Nephron (organoid): ENCODE measurements around the gene PRKCA.

Source experiments
- H3K27ac Mint-ChIP-seq, 3 experiments: 2 replicates each; pipeline ENCODE4 v1.8.0; 2020; ENCODE audit warnings: mixed read lengths in 3 of 3, mild to moderate bottlenecking in 2 of 3, moderate library complexity in 1 of 3
- H3K27me3 Mint-ChIP-seq: 2 replicates; pipeline ENCODE4 v1.8.0; 2021; ENCODE audit warnings: low read depth, mild to moderate bottlenecking, moderate library complexity, mixed read lengths
- H3K36me3 Mint-ChIP-seq: 2 replicates; pipeline ENCODE4 v1.8.0; 2020; ENCODE audit warnings: low read depth, mixed read lengths
- H3K4me1 Mint-ChIP-seq: 2 replicates; pipeline ENCODE4 v1.8.0; 2020; ENCODE audit warnings: mixed read lengths
- H3K4me3 Mint-ChIP-seq, 3 experiments: 2 replicates each; pipeline ENCODE4 v1.8.0; 2020; ENCODE audit warnings: mild to moderate bottlenecking in 3 of 3, mixed read lengths in 3 of 3, moderate library complexity in 2 of 3
- H3K9me3 Mint-ChIP-seq: 2 replicates; pipeline ENCODE4 v1.8.0; 2020; ENCODE audit warnings: mixed read lengths
- TF ChIP-seq, protein P1 (sequence below), 3 experiments: fragments of 200-600 bp; sonication (generic); IDR thresholded peaks; one replicate each; pipeline ENCODE4 v1.5.0; 2021; ENCODE audit warnings: antibody characterized with exemption in 3 of 3; ENCODE audit not compliant: unreplicated experiment in 3 of 3

Gene PRKCA

DNA sequence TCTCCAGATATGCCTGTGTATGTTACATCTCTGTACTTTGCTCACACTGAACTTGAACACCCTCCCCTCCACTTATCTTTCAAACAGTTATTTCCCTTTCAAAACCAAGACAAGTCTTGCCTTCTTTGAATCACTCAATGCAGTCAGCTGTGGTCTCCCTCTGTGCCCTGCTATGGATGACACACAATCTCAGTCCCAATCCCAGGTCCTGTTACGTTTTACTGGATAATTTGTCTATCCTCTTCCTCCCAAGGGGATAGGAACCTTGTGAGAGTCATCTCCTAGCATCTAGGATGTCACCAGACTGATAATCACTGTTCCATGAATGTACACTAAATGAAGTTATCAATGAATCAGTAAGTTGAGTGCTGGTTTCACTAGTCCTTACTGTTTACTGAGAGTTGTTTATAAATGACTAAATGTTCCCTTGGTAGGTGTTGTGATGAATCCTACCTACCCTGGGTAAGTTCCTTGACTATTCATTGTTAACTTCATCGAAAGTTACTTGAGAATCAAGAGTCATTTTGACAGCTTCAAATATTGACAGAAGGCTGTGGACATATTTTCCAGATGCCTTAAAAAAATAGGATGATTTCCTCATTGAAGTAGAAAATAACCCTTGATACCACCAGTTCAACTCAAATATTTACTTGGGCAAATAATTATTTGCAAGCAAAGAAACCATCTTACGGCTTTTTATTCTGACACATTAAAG is 244.9 kb downstream of the PRKCA start:
- H3K27me3 Mint-ChIP-seq: peaks cover 4% of the 10 kb centered on the region
- H3K36me3 Mint-ChIP-seq: peaks cover 19% of the 10 kb centered on the region
- no peak overlapping the region for H3K4me3 Mint-ChIP-seq
- H3K9me3 Mint-ChIP-seq: peaks cover 20% of the 10 kb centered on the region
- H3K4me1 Mint-ChIP-seq: peaks cover 29% of the 10 kb centered on the region
- peak overlapping the region; percentile 4 to 48 (median 28) for H3K27ac Mint-ChIP-seq
- TF ChIP-seq, protein P1, sequence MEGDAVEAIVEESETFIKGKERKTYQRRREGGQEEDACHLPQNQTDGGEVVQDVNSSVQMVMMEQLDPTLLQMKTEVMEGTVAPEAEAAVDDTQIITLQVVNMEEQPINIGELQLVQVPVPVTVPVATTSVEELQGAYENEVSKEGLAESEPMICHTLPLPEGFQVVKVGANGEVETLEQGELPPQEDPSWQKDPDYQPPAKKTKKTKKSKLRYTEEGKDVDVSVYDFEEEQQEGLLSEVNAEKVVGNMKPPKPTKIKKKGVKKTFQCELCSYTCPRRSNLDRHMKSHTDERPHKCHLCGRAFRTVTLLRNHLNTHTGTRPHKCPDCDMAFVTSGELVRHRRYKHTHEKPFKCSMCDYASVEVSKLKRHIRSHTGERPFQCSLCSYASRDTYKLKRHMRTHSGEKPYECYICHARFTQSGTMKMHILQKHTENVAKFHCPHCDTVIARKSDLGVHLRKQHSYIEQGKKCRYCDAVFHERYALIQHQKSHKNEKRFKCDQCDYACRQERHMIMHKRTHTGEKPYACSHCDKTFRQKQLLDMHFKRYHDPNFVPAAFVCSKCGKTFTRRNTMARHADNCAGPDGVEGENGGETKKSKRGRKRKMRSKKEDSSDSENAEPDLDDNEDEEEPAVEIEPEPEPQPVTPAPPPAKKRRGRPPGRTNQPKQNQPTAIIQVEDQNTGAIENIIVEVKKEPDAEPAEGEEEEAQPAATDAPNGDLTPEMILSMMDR (IDR thresholded peaks at IDR 0.05; ENCODE audit: unreplicated experiment in 3 of 3): no peak

DNA sequence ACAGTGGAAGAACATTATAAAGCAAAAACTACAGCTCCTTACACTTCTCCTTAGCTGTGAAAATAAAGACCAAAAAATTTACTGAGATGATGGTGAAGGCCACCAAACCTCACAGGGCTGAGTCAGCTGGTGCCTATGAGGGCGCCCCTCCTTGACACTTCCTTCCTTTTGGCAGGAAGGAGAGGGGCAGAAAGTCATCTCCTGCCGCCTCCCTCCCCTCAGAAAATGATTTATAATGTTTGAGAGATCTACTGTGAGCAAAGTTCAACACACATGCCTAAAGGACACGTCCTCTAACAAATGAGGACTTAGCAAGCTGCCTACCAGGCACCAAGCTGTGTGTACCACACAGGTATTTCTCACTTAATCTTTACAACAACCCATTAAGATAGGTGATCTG is 245.7 kb downstream of the PRKCA start:
- H3K27me3 Mint-ChIP-seq: peaks cover 4% of the 10 kb centered on the region
- H3K4me3 Mint-ChIP-seq: no peak overlapping the region
- TF ChIP-seq, protein P1 (IDR thresholded peaks at IDR 0.05; ENCODE audit: unreplicated experiment in 3 of 3): no peak
- H3K27ac Mint-ChIP-seq: peak overlapping the region; percentile 10 to 48 (median 28)
- H3K36me3 Mint-ChIP-seq: peaks cover 20% of the 10 kb centered on the region
- H3K4me1 Mint-ChIP-seq: peaks cover 20% of the 10 kb centered on the region
- H3K9me3 Mint-ChIP-seq: peaks cover 22% of the 10 kb centered on the region

DNA sequence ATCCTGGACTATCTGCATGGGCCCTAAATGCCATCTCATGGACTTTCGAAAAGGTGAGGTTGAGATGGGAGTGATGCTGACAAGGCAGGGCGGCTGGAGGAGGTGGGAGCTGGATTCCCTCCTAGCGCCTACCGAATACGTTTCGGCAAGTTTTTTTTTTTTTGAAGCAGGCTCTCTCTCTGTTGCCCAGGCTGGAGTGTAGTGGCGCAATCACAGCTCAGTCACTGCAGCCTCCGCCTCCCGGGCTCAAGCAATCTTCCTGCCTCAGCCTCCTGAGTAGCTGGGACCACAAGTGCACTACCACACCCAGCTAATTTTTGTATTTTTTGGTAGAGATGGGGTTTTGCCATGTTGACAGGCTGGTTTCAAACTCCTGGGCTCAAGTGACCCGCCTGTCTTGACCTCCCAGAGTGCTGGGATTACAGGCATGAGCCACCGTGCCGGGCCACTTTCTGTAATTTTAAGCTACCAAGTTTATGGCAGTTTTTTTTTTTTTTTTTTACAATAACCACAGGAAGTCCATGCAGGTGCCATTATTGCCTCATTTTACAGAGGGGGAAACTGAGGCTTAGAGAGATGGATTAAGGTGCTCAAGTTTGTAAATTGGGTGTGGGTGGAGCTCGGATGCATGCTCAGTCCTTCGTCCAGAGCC is 246.4 kb downstream of the PRKCA start:
- Mint-ChIP-seq H3K4me3 (no peak overlapping the region), H3K36me3 (peaks cover 25% of the 10 kb centered on the region), H3K9me3 (peaks cover 28% of the 10 kb centered on the region), H3K27ac (peak overlapping the region in 1 of 3 experiments; percentile 10), H3K4me1 (peaks cover 15% of the 10 kb centered on the region), H3K27me3 (peaks cover 4% of the 10 kb centered on the region)
- TF ChIP-seq, protein P1 (IDR thresholded peaks at IDR 0.05; ENCODE audit: unreplicated experiment in 3 of 3): no peak

DNA sequence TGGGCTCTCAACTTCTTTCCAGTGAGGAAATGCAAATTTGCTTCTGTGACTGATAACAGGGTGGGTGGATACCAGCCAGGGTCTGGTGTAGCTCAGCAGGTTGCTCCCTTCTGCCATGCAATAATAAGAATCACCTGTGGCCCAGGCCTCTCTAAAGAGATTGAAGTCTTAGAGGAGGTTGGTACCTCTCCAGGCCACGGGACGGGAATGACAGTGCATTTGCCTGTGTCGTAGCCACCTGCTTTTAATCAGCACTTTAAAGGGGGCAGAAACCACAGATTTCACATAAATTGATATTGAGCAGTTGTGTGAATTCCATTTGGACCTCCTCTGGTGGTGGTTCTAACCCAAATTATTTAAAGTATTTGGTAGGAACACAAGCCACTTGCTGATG is 246.9 kb downstream of the PRKCA start:
- Mint-ChIP-seq H3K27ac (peak overlapping the region in 1 of 3 experiments; percentile 44), H3K4me3 (no peak overlapping the region), H3K9me3 (peaks cover 29% of the 10 kb centered on the region), H3K4me1 (peaks cover 15% of the 10 kb centered on the region), H3K27me3 (peaks cover 4% of the 10 kb centered on the region), H3K36me3 (peaks cover 25% of the 10 kb centered on the region)
- TF ChIP-seq, protein P1 (IDR thresholded peaks at IDR 0.05; ENCODE audit: unreplicated experiment in 3 of 3): no peak

DNA sequence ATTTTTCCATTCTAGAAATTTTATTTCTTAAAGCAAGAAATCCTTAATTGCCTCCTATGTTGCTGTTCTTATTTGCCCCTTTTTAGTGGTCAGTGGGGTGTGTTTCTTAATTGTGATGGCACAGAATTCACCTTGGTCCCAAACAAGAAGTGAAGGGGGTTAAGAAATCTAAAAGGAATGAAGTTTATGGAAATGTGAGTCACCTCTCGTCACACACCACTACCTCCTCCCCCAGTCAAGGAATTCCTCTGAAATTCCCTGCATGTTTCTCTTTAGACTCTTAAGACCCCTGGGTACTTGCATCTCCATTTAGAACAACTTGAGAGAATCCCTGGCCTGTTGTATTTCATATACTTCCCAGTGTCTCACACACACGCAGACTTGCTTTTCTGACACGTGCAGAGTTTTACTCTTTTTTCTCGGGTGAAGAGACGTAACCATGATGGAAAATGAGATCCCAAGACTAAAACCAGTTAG is 247.4 kb downstream of the PRKCA start:
- peak overlapping the region; percentile 44 to 85 (median 68) for H3K27ac Mint-ChIP-seq
- TF ChIP-seq, protein P1 (IDR thresholded peaks at IDR 0.05; ENCODE audit: unreplicated experiment in 3 of 3): no peak
- H3K4me1 Mint-ChIP-seq: peaks cover 15% of the 10 kb centered on the region
- peaks cover 25% of the 10 kb centered on the region for H3K36me3 Mint-ChIP-seq
- peaks cover 29% of the 10 kb centered on the region for H3K9me3 Mint-ChIP-seq
- H3K27me3 Mint-ChIP-seq: peaks cover 4% of the 10 kb centered on the region
- no peak overlapping the region for H3K4me3 Mint-ChIP-seq
